Parathyroid adenoma (tissue), 2 donors: ENCODE results near the gene CNTN4.

Experiments
- H2AFZ ChIP-seq: fragments of 300-600 bp; sonication (generic); one replicate; pipeline ENCODE4 v1.7.0; 2017; ENCODE audit warnings: antibody characterized with exemption, mild to moderate bottlenecking
- H3K27ac ChIP-seq: fragments of 300-600 bp; sonication (generic); one replicate; pipeline ENCODE4 v1.7.0; 2017
- H3K27me3 ChIP-seq: fragments of 300-600 bp; sonication (generic); one replicate; pipeline ENCODE4 v1.7.0; 2017; ENCODE audit warnings: low read length; ENCODE audit not compliant: control insufficient read depth, insufficient read depth
- H3K36me3 ChIP-seq: fragments of 300-600 bp; sonication (generic); one replicate; pipeline ENCODE4 v1.7.0; 2017; ENCODE audit warnings: low read length; ENCODE audit not compliant: control insufficient read depth, insufficient read depth
- H3K4me1 ChIP-seq: fragments of 300-600 bp; sonication (generic); one replicate; pipeline ENCODE4 v1.7.0; 2017; ENCODE audit warnings: control low read depth
- H3K4me2 ChIP-seq: fragments of 300-600 bp; sonication (generic); one replicate; pipeline ENCODE4 v1.7.0; 2017; ENCODE audit warnings: low read length
- H3K4me3 ChIP-seq: fragments of 300-600 bp; sonication (generic); one replicate; pipeline ENCODE4 v1.7.0; 2017; ENCODE audit warnings: low read depth, low read length
- H3K79me2 ChIP-seq: fragments of 300-600 bp; sonication (generic); one replicate; pipeline ENCODE4 v1.7.0; 2017; ENCODE audit warnings: control low read depth
- H3K9ac ChIP-seq: fragments of 300-600 bp; sonication (generic); one replicate; pipeline ENCODE4 v1.7.0; 2017; ENCODE audit warnings: mild to moderate bottlenecking
- H3K9me3 ChIP-seq: fragments of 300-600 bp; sonication (generic); one replicate; pipeline ENCODE4 v1.7.0; 2017; ENCODE audit warnings: low read length; ENCODE audit not compliant: control insufficient read depth
- TF ChIP-seq, protein P1 (sequence below): fragments of 300-600 bp; sonication (generic); IDR thresholded peaks from one replicate; pipeline ENCODE4 v1.7.0; 2017; ENCODE audit warnings: antibody characterized with exemption, mild to moderate bottlenecking
- donor health status: primary hyperparathyroidism.

Gene CNTN4

DNA sequence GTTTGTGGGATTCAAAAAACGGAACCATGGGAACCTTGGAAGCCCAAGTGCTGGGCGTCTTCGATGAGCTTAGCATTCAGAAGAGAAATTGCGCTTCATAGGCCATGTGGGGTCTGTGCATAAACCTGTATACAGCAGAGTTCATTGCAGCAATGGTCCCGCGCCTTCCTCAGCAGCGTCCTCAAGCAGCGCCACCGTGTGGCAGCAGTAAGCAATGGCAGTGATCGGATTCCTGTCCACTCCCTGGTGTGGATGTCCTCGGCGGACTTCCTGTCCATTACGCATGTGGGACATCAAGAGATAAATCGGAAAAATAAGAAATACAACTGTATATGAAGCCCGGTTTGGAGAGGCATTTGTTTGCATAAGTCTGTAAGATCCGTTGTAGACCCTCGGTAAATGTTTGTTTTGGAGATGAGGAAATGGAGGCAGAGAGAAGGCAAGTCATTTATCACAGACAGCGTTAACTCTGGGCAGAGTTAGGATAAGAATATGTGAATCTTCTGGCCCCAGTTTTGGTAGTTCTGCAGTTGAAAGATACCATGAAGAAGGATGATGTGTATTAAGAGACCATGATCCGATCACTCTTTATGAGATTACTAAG lies 57.7 kb downstream of the CNTN4 start:
- Histone ChIP-seq H2AFZ (no peak overlapping the region), H3K4me3 (no peak overlapping the region), H3K4me1 (no peaks in the 10 kb centered on the region), H3K27me3 (no peaks in the 10 kb centered on the region), H3K9ac (no peak overlapping the region), H3K4me2 (no peak overlapping the region), H3K79me2 (peaks cover 4% of the 10 kb centered on the region), H3K36me3 (no peaks in the 10 kb centered on the region), H3K9me3 (no peaks in the 10 kb centered on the region), H3K27ac (no peak overlapping the region)
- TF ChIP-seq, protein P1, sequence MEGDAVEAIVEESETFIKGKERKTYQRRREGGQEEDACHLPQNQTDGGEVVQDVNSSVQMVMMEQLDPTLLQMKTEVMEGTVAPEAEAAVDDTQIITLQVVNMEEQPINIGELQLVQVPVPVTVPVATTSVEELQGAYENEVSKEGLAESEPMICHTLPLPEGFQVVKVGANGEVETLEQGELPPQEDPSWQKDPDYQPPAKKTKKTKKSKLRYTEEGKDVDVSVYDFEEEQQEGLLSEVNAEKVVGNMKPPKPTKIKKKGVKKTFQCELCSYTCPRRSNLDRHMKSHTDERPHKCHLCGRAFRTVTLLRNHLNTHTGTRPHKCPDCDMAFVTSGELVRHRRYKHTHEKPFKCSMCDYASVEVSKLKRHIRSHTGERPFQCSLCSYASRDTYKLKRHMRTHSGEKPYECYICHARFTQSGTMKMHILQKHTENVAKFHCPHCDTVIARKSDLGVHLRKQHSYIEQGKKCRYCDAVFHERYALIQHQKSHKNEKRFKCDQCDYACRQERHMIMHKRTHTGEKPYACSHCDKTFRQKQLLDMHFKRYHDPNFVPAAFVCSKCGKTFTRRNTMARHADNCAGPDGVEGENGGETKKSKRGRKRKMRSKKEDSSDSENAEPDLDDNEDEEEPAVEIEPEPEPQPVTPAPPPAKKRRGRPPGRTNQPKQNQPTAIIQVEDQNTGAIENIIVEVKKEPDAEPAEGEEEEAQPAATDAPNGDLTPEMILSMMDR = peak; percentile 17

DNA sequence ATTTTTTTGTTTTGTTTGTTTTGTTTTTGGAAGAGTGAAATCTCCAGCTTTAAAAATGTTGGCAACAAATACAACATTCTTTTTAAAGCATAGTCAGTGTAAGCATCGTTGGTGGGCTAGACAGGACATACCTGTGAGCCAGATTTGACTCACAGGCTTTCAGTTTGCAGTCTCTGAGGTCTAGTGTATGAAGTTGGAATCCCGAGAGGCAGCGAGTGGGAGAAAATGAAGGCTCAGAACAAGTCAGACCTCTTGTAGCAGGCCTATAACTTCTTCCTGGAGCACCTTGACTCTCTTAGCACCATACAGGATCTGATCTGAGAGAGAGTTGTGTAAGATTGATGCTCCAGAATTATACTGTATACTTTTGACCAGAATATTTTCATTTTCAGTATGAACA lies 60.2 kb downstream of the CNTN4 start:
- TF ChIP-seq, protein P1 = no peak
- H3K36me3 ChIP-seq = no peaks in the 10 kb centered on the region
- no peaks in the 10 kb centered on the region for H3K4me1 ChIP-seq
- H3K9ac ChIP-seq = no peak overlapping the region
- no peaks in the 10 kb centered on the region for H3K9me3 ChIP-seq
- H3K27ac ChIP-seq = no peak overlapping the region
- peaks cover 4% of the 10 kb centered on the region for H3K79me2 ChIP-seq
- no peak overlapping the region for H3K4me3 ChIP-seq
- no peaks in the 10 kb centered on the region for H3K27me3 ChIP-seq
- H2AFZ ChIP-seq = no peak overlapping the region
- H3K4me2 ChIP-seq = no peak overlapping the region

DNA sequence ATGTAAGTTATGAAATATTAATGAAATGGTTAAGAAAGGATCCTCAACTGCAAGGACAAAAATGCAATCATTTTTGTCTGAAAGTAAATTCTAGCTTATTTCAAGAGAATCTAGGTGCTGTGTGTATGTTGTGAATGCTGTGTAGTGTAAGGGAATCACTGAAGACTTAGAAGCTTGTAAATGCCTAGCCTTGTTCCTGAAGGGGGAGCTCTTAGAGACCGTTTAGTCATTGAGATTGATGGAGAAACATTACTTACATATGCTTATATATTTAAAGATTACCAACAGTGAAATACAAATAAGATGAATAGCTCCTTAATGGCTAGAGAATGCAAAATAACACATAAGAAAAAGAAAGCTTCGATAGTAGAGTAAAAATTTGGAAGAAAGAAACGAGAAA lies 67.9 kb downstream of the CNTN4 start:
- Histone ChIP-seq H2AFZ (no peak overlapping the region), H3K79me2 (no peaks in the 10 kb centered on the region), H3K27me3 (no peaks in the 10 kb centered on the region), H3K4me2 (no peak overlapping the region), H3K9me3 (no peaks in the 10 kb centered on the region), H3K36me3 (no peaks in the 10 kb centered on the region), H3K4me1 (no peaks in the 10 kb centered on the region), H3K4me3 (no peak overlapping the region), H3K27ac (no peak overlapping the region), H3K9ac (no peak overlapping the region)
- TF ChIP-seq, protein P1 = peak; percentile 19

DNA sequence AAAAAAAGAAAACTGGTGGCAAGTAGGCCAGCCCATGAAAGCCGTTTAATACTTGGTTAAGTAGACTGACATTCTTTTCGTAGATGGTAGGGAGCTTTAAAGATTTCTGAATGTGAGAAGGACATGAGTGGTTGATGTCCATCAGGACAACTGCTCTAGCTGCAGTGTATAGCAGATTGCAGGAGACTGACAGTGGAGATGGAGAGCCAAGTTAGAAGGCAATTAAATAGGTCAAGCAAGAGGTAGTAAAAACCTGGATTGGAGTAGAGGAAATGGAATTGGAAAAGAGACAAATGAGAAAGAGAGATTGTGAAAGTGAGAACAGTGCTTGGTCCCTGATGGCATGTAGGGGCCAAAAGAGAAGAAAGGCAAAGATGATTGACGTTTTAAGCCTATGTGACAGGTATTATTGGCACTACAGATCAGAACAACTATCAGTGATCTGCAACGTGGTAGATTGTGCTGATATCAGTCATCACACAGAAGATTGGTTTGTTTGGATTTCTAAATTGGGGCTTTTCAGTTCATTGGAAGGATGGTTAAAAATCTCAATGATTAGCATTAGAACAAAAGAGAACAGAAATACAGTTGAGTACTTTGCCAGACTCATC lies 74.0 kb downstream of the CNTN4 start:
- Histone ChIP-seq H3K9me3 (no peaks in the 10 kb centered on the region), H2AFZ (no peak overlapping the region), H3K27ac (no peak overlapping the region), H3K4me2 (no peak overlapping the region), H3K4me3 (no peak overlapping the region), H3K27me3 (no peaks in the 10 kb centered on the region), H3K79me2 (no peaks in the 10 kb centered on the region), H3K9ac (no peak overlapping the region), H3K36me3 (no peaks in the 10 kb centered on the region), H3K4me1 (no peaks in the 10 kb centered on the region)
- TF ChIP-seq, protein P1 = no peak

DNA sequence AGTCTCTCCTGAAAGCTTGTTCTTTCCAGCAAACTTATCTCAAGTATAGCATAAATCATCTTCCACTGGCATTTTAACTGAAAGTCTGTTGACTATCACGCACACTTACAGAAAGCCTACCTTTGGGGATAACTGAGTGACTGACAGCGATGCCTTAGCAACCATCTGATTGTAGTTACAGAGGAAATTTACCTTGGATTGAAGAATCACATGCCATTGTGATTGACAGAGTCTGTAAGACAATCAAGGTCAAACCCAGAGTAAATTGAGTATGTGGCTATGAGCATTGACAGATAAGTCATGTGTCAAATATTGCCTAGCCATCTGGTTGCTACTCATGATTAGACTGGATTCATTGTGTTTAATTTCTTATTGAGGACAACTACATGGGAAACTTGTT lies 82.0 kb downstream of the CNTN4 start:
- H2AFZ ChIP-seq = no peak overlapping the region
- H3K4me2 ChIP-seq = no peak overlapping the region
- H3K4me3 ChIP-seq = no peak overlapping the region
- no peaks in the 10 kb centered on the region for H3K27me3 ChIP-seq
- H3K9me3 ChIP-seq = no peaks in the 10 kb centered on the region
- H3K36me3 ChIP-seq = no peaks in the 10 kb centered on the region
- no peak overlapping the region for H3K27ac ChIP-seq
- TF ChIP-seq, protein P1 = no peak
- H3K4me1 ChIP-seq = no peaks in the 10 kb centered on the region
- no peaks in the 10 kb centered on the region for H3K79me2 ChIP-seq
- no peak overlapping the region for H3K9ac ChIP-seq
